Body of pancreas (tissue), 4 donors: Measurements from ENCODE around the gene MYO5A. TPM values are rescaled to one million over a fixed set of nuclear protein-coding genes. Genes with fewer than 3 reads are reported as not detected.

Source experiments
- ATAC-seq: fragments of 150-250 bp; one replicate; pipeline ENCODE4 v1.9.1; 2016
- DNase-seq, 4 donors: peaks; one replicate each; pipeline ENCODE4 v3.0.0-alpha.2; 2019
- H3K27ac ChIP-seq, 4 donors: fragments of 200-600 bp; sonication (generic); 1 replicate in 3 of 4; 2 replicates in 1 of 4; pipeline versions ENCODE4 v1.5.1 to v1.6.1; 2016 to 2019; ENCODE audit warnings: mild to moderate bottlenecking in 1 of 4, mixed read lengths in 1 of 4, moderate library complexity in 1 of 4
- H3K27me3 ChIP-seq, 2 donors: fragments of 200-600 bp; sonication (generic); one replicate each; pipeline ENCODE4 v1.6.0; 2016; ENCODE audit warnings: mild to moderate bottlenecking in 1 of 2
- H3K36me3 ChIP-seq, 2 donors: fragments of 200-600 bp; sonication (generic); replicated peaks in 1 of 2; 2 replicates each; pipeline ENCODE4 v1.5.1; 2016; ENCODE audit warnings: low read depth in 2 of 2; ENCODE audit not compliant: insufficient read depth in 1 of 2
- H3K4me1 ChIP-seq: fragments of 200-600 bp; sonication (generic); one replicate; pipeline ENCODE4 v1.6.0; 2016
- H3K4me3 ChIP-seq, 2 donors: fragments of 200-600 bp; sonication (generic); 1 replicate in 1 of 2; 2 replicates in 1 of 2; pipeline ENCODE4 v1.5.1; 2016 to 2019
- H3K9me3 ChIP-seq, 3 donors: fragments of 200-600 bp; sonication (generic); 1 replicate in 2 of 3; 2 replicates in 1 of 3; pipeline ENCODE4 v1.5.1; 2016
- POLR2A ChIP-seq, 3 donors: fragments of 450-650 bp; IDR thresholded peaks; one replicate each; pipeline ENCODE4 v1.6.1; 2016; ENCODE audit warnings: antibody characterized with exemption in 3 of 3, mild to moderate bottlenecking in 2 of 3
- WGBS, 2 donors: methylation state at CpG; one replicate each; pipeline ENCODE4 v1.1.5; 2017; 5-methylcytosine and 5-hydroxymethylcytosine counted together
- intact Hi-C: fragments of 100-400 bp; cut with DNase I; formaldehyde crosslinking; loops from one replicate; pipeline ENCODE4 v1.15.1; 2023
- total RNA-seq, 2 donors: library from RNA; depleted of rRNA; stranded (reverse); fragments of >200 nt; gene quantifications; one replicate each; pipeline ENCODE4 v1.1.0, GENCODE V29; 2016
- TF ChIP-seq, protein P1 (sequence below), 7 experiments: fragments of 450-650 bp in 4 of 7; fragments of 200-600 bp in 3 of 7; sonication (generic) in 3 of 7; IDR thresholded peaks; one replicate each; pipeline ENCODE4 v1.5.1; 2016 to 2019; ENCODE audit warnings: antibody characterized with exemption in 7 of 7

Gene MYO5A
- total RNA-seq, 2 donors from 2014 or later = 8.2 to 11.9 TPM

- Histone ChIP-seq H3K27me3 (no peaks in the 10 kb centered on the region), H3K4me3 (no peak overlapping the region), H3K36me3 (no peaks in the 10 kb centered on the region), H3K4me1 (no peaks in the 10 kb centered on the region), H3K27ac (no peak overlapping the region), H3K9me3 (no peaks in the 10 kb centered on the region)
- no peak for ATAC-seq
- 59 to 60% methylated on average over 2 to 3 of the region's 3 CpGs for WGBS, 2 donors
- intact Hi-C loops = no loop called here
- TF ChIP-seq POLR2A (IDR thresholded peaks at IDR 0.05) = no peak
- TF ChIP-seq, protein P1, sequence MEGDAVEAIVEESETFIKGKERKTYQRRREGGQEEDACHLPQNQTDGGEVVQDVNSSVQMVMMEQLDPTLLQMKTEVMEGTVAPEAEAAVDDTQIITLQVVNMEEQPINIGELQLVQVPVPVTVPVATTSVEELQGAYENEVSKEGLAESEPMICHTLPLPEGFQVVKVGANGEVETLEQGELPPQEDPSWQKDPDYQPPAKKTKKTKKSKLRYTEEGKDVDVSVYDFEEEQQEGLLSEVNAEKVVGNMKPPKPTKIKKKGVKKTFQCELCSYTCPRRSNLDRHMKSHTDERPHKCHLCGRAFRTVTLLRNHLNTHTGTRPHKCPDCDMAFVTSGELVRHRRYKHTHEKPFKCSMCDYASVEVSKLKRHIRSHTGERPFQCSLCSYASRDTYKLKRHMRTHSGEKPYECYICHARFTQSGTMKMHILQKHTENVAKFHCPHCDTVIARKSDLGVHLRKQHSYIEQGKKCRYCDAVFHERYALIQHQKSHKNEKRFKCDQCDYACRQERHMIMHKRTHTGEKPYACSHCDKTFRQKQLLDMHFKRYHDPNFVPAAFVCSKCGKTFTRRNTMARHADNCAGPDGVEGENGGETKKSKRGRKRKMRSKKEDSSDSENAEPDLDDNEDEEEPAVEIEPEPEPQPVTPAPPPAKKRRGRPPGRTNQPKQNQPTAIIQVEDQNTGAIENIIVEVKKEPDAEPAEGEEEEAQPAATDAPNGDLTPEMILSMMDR (IDR thresholded peaks at IDR 0.05) = no peak
- DNase-seq = no peak
These were observed 134.6 kb downstream of the MYO5A start for GRCh38 chr15:52394118-52394517.

DNA sequence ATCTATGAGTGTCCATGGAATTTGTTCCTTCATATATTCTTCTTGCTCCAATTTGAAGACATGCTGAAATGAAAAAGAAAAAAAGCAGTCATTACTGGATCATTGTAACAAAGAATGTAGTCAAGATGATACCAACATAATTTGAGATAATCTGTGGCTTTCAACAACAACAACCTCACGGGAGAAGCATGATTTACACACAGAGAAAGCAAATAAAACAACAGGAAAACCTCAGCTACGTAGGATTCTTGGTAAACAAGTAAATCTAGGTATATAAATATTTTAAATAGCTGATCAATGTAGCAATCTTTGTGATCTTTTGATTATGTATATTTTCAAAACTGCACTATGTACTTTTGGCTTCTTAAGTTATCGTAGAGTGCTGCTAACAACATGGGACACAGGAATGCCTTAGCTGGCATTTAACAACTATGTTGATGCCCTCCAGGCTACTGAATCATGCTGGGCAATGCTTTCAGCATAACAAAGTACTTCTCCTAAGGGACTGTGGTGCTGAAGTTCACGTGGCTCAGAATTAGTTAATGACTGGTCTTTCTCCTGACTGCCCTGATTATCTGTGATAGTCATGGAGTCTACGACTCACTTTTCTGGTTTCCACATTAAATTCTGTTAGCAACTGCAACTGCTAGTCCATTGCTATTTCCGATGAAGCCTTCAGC, 136.5 kb downstream of the MYO5A start:
- Histone ChIP-seq H3K27me3 (no peaks in the 10 kb centered on the region), H3K9me3 (no peaks in the 10 kb centered on the region), H3K36me3 (no peaks in the 10 kb centered on the region), H3K4me1 (no peaks in the 10 kb centered on the region), H3K4me3 (no peak overlapping the region), H3K27ac (no peak overlapping the region)
- ATAC-seq (no peak), DNase-seq (no peak)
- no peak for TF ChIP-seq POLR2A (IDR thresholded peaks at IDR 0.05)
- TF ChIP-seq, protein P1 (IDR thresholded peaks at IDR 0.05) = no peak
- intact Hi-C loops = no loop called here
- WGBS, 2 donors = 73 to 84% methylated on average over 6 of the region's 6 CpGs

DNA sequence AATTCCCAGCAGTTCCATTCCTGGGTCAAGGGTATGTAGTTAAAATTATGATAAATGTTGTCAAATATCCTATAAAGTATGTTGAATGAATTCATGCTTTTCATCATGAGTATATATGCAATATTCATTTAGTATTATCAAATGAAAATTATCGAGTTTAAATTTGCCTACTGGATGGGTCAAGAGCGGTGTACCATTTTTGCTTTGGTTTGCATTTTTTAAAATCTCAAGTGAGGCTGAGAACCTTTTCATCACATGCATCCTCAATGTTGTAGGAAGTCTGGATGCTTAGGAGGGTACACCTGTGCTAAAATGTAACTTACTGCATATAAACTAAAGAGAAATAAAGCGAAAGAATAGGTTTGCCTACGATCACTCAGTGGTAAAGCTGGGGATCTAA, 137.6 kb downstream of the MYO5A start:
- Histone ChIP-seq H3K27ac (no peak overlapping the region), H3K36me3 (peaks cover 0 to 2% of the 10 kb centered on the region in 2 donors), H3K4me1 (no peaks in the 10 kb centered on the region), H3K9me3 (no peaks in the 10 kb centered on the region), H3K27me3 (no peaks in the 10 kb centered on the region), H3K4me3 (no peak overlapping the region)
- ATAC-seq (no peak), DNase-seq (no peak)
- 92 to 93% methylated on average over 4 of the region's 4 CpGs for WGBS, 2 donors
- intact Hi-C loops = no loop called here
- TF ChIP-seq POLR2A (IDR thresholded peaks at IDR 0.05) = no peak
- TF ChIP-seq, protein P1 (IDR thresholded peaks at IDR 0.05) = no peak

- TF ChIP-seq, protein P1 (IDR thresholded peaks at IDR 0.05) = no peak
- no peak for TF ChIP-seq POLR2A (IDR thresholded peaks at IDR 0.05)
- intact Hi-C loops = no loop called here
- DNase-seq (no peak), ATAC-seq (no peak)
- Histone ChIP-seq H3K27me3 (no peaks in the 10 kb centered on the region), H3K27ac (no peak overlapping the region), H3K36me3 (peaks cover 3 to 6% of the 10 kb centered on the region in 2 donors), H3K4me3 (no peak overlapping the region), H3K4me1 (no peaks in the 10 kb centered on the region), H3K9me3 (no peaks in the 10 kb centered on the region)
These were observed 143.0 kb downstream of the MYO5A start for GRCh38 chr15:52385670-52386069.

GRCh38 chr15:52383100-52383588, 145.5 kb downstream of the MYO5A start:
- H3K9me3 ChIP-seq = no peaks in the 10 kb centered on the region
- intact Hi-C loops = no loop called here
- whole genome bisulfite sequencing, 2 donors = 84 to 91% methylated on average over 2 of the region's 2 CpGs
- no peak overlapping the region for H3K27ac ChIP-seq
- H3K27me3 ChIP-seq = no peaks in the 10 kb centered on the region
- ATAC-seq = no peak
- H3K4me3 ChIP-seq = no peak overlapping the region
- peaks cover 3 to 6% of the 10 kb centered on the region in 2 donors for H3K36me3 ChIP-seq
- TF ChIP-seq, protein P1 (IDR thresholded peaks at IDR 0.05) = no peak
- no peak for TF ChIP-seq POLR2A (IDR thresholded peaks at IDR 0.05)
- DNase-seq = no peak
- no peaks in the 10 kb centered on the region for H3K4me1 ChIP-seq
